GM21528 (cell line): ENCODE results near the gene SH3RF3.

Source experiments
- ATAC-seq: cut with Tn5 transposase; IDR thresholded peaks from one replicate; pipeline ENCODE4 v1.9.1; 2021; ENCODE audit warnings: mild to moderate bottlenecking, moderate library complexity; ENCODE audit not compliant: unreplicated experiment, low FRiP score

The SH3RF3 gene

GRCh38 chr2:109231428-109231827, 102.4 kb downstream of the SH3RF3 start:
- no peak for ATAC-seq

GRCh38 chr2:109231996-109232705, 103.1 kb downstream of the SH3RF3 start:
- ATAC-seq, result no peak

DNA sequence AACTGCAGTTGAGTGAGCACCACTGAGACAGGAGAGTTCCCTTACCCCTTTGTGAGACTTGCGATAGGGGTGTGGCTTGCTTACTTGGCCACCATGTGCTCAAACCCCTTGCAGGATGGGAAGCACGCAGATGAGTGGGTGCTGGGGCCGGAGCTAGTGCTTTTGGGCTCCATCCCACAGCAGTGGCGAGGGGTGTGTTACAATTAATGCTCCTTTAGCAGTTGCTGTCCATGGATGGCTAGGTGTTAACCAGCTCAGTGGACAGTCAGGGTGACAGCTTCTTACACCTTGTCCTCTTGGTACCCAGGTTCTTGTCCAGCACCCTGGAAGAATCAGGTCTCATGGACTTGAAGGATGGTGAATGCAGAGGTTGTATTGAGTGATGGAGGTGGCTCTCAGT, 103.9 kb downstream of the SH3RF3 start:
- no peak for ATAC-seq

DNA sequence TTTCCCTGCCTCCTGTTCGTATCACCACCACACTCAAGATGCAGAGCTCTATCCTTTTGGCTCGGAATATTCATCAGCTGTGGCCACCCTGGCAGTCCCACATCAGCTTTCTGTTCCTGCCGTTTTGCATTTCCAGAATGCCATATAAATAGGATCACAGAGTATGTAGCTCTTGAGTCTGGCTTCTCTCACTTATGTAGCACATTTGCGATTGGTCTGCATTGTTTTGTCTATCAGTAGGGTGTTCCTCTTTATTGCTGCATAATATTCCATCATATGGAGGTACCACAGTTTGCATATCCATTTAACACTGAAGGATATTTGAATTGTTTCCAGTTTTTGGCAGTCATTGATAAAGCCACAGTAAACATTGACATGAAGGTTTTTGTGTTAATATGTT, 104.6 kb downstream of the SH3RF3 start:
- no peak for ATAC-seq

DNA sequence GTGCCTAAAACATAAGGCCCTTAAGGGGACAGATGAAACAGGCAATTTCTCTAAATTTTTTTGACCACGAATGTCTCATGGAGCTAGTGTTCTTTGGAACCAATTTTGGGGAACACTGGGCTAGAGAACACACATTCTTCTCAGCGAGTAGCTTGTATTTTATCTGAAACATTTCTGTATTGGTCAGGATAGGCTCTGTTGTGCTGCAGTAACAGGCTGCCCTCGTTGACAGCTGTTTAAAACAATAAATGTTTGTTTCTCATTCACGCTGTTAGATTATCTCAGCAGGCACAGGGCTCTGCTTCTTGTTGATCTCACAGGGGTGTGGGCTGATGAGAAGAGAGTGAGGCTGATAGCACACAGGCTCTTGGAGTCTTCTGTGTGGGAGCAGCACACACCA, 105.3 kb downstream of the SH3RF3 start:
- no peak for ATAC-seq

GRCh38 chr2:109236147-109236546, 107.1 kb downstream of the SH3RF3 start:
- ATAC-seq, result no peak

DNA sequence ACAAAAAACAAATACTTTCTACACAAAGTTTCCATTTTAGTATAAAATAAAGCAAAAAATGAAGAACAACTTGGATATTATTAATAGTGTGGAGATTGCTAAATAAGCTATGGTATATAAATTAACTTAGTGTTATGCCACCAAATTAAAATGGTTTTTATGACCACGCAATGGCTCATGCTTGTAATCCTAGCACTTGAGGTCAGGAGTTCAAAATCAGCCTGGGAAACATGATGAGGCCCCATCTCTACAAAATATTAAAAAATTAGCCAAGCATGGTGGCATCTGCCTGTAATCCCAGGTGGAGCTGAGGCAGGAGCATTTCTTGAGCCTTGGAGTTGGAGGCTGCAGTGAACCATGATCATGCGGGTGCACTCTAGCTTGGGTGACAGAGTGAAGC, 108.8 kb downstream of the SH3RF3 start:
- no peak for ATAC-seq

GRCh38 chr2:109238580-109238979, 109.6 kb downstream of the SH3RF3 start:
- ATAC-seq, result no peak

- ATAC-seq, result no peak
Observed at GRCh38 chr2:109239720-109240119, 110.7 kb downstream of the SH3RF3 start.

DNA sequence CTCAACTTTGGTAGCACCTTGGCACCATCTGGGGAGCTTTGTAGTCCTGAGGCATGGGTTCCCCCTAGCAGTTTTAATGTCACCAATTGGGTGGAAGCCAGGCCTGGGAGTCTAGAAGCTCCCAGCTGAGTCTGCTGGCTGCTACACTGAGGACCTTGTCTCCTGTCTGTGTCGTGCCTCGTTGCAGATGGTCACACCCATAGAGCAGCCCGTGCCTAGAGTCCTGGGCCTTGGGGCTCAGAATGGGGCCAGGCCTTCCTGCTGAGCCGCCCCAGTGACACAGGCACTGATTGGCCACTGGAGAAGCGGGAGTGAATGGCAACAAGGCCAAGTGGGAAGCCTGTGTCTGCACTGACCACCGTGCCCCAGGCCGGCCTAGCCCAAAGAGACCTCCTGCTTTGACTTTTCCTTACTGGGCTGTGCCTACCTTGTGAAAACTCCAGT, 113.2 kb downstream of the SH3RF3 start:
- no peak for ATAC-seq

GRCh38 chr2:109242654-109243331, 113.8 kb downstream of the SH3RF3 start:
- ATAC-seq, result no peak

DNA sequence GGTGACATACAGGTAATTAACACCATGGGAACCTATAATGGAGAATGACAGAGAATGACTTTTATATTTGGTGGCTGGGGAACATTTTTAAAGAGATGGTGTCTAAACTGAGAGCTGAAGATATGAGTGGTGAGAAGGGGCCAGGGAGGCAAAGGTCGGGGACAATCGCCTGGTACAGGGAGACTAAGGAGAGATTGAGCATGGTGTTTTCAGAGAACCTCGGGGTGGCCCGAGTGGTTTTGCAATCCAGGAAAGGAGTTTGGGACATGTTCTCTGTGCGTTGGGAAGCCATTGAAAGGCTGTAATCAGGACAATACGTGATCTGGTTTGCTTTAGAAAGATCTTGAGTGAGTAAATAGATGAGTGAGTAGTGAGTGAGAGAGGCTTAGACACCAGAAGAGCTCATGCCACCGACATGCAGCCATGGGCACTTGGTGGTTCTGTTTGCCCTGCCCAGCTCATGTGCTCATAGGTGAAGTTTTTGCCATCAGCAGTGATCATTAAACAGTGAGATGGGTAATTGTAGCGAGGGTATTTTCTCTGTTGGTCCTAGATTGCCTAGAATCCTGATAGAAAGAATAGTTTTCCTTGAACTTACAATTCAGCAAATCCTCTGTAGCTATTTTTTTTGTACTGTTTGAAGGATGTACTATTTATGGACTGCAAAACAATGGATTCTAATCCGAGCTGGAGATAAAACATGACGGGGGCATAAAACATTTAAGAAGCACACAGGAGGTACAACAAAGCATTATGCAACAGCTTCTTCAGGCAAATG, 114.7 kb downstream of the SH3RF3 start:
- ATAC-seq, result no peak

DNA sequence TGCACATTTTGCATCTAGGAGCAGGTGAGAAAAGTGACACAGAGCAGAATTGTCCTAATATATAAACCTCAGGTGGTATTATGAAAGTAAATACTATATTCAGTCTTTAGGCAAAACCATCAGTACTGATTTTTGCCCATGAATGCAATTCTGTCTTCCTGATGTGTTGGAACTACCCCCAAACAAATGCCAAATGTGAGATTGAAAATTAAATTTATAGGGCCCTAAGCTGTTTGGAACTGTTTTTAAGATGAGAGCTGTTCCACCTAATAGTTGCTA, 115.2 kb downstream of the SH3RF3 start:
- ATAC-seq, result no peak

DNA sequence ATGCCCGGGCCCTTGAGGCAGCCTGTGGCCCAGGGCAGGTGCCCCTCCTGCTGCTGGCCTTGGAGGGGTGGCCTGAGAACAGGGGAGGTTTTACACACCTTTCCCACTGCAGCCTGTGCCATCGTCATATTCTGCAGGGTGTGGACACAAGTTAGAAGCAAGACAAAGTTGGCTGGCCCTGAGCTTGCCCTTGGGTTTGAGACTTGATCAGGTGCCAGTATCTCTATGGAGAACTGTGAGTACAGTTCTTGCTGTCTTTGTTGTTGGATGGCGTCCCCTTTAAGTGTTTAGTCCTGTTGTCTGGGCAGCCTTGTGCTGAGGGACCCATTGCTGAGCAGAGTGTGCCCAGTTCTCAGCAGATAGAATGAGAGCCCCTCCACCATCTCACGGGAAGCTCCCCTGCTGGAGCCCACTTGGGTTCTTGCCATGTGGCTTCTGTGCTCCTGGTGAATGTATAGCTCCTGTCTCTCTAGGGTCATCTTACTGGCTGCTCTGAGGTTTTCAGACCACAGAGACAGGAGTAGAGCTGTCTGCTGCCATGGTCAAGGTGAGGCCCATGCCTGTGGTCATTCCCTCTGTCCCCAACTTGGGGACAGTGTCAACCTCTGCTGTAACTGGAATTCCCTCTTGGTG, 115.9 kb downstream of the SH3RF3 start:
- no peak for ATAC-seq

DNA sequence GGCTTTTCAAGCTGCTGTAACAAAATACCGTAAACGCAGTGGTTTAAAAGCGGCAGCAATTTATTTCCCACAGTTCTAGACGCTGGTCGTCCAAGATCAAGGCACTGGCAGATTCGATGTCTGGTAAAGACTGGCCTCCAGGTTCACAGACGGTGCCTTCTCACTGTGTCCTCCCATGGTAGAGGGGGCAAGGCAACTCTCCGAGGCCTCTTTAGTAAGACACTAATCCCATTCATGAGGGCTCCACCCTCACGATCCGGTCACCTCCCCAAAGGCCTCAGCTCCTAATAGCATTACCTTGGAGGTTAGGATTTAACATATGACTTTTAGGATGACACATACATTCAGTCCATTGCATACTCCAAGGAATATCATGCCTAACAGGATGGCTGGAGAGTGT, 117.2 kb downstream of the SH3RF3 start:
- no peak for ATAC-seq

DNA sequence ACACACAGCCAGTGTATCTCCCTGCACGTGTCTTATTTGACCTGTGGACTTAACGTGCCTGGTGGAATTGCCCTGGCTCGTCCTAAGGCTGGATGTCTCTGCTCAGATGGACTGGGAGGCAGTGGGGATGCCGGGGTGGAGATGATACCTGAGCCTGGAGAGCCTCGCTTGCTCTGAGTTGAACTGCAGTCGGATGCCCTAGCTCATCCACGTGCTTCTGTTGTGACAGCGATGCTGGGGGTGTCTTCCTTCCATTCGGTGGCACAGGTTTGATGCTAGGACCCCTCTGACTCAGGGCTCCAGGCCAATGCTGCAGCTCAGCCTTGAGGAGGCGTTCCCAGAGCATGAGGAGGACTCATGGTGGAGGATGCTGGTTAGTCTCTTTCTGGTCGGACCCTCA, 117.6 kb downstream of the SH3RF3 start:
- ATAC-seq, result no peak

GRCh38 chr2:109247340-109247739, 118.3 kb downstream of the SH3RF3 start:
- ATAC-seq, result no peak

DNA sequence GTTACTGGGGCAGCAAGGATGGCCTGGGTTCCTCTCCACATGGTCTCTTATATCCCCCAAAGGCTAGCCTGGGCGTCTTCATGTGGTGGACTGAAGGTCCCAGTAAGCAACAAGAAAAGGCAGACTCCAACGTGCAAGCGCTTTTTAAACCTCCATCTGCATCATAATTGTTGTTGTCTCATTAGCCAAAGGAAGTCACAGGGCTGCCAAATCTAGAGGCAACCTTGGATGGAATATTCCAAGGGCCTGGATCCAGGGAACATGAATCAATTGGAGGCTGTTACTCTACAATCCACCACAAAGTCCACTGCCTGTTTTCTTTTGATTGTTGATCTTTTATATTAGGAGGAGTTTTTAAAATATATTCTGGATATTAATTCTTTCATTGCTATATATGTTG, 118.8 kb downstream of the SH3RF3 start:
- no peak for ATAC-seq

- no peak for ATAC-seq
Observed at GRCh38 chr2:109248590-109248989, 119.6 kb downstream of the SH3RF3 start.

DNA sequence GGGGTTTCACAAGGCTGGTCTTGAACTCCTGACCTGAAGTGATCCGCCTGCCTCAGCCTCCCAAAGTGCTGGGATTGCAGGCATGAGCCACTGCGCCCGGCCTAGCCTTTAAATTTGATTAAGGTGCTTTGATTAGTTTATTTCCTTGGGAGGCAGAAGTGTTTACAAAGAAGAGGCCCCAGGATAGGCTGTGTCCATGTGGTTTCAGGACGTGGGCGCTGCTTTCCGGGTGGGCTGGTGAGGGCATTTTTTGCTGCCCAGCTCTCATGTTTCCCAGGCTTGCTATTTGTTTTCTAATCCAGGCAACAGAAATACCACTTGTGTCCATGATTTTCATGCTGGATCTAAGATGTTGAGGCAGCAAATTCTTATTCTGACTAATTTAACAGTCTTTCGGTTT, 124.2 kb downstream of the SH3RF3 start:
- no peak for ATAC-seq

- no peak for ATAC-seq
Observed at GRCh38 chr2:109254174-109254904, 125.3 kb downstream of the SH3RF3 start.
